ENCODE results near the gene LRRC14B. TPM values are rescaled to one million over a fixed set of nuclear protein-coding genes. Genes with fewer than 3 reads are reported as not detected.
"Not testable (repeated sequence)": the region's sequence is repeated elsewhere in the genome, so short reads cannot be mapped to it uniquely, and the experiment has no call there.

The LRRC14B gene
- polyA plus RNA-seq, 1 donor = 0.13 TPM

DNA sequence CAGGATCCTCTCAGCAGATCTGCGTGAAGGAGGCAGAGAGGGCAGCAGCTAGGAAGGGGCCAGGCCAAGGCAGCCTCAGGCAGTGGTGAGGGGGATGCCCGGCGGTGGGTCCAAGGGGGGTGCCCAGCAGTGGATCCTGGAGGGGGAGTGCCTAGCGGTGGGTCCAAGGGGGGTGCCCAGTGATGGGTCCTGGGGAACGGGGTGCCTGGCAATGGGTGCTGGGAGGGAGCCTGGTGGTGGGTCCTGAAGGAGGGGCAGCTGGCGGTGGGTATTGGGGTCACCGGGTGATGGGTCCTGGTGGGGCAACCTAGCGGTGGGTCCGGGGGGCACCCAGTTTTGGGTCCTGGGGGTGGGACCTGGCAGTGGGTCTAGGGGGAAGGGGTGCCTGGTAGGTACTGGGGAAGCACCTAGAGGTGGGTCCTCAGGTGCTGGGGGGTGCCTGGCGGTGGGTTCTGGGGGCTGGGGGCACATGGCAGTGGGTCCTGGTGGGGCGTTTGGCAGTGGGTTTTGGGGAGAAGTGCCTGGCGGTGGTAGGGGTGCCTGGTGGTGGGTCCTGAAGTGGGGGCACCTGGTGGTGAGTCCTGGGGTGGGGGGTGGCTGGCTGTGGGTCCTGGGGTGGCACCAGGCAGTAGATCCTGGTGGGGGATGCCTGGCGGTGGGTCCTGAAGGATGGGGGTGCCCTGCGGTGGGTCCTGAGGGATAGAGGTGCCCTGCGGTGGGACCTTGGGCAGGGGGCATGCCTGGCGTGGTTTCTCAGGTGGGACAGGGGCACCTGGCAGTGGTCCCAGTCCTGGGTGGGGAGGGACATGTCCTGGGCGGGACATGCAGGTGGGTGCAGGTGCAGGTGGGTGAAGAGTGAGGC is 1.9 kb downstream of the LRRC14B start:
- Histone ChIP-seq H3K9me3 (ENCODE audit: control insufficient read depth, low read depth, low read length) (no peaks in the 10 kb centered on the region), H3K36me3 (ENCODE audit: control insufficient read depth, insufficient read depth, low read length) (no peaks in the 10 kb centered on the region), H3K4me1 (ENCODE audit: control insufficient read depth, insufficient read depth, low read length) (peaks cover 6% of the 10 kb centered on the region), H3K4me3 (ENCODE audit: low read length) (no peak overlapping the region), H3K27ac (ENCODE audit: low read length) (no peak overlapping the region), H3K27me3 (ENCODE audit: control insufficient read depth, insufficient read depth, low read length) (peaks cover 29% of the 10 kb centered on the region)
- 100% methylated on average over 1 of the region's 17 CpGs for WGBS (ENCODE audit: insufficient coverage, low lambda C conversion rate)
- no peak for DNase-seq

GRCh38 chr5:194102-194501 is 2.8 kb downstream of the LRRC14B start:
- Histone ChIP-seq H3K27ac (ENCODE audit: low read length) (no peak overlapping the region), H3K4me1 (ENCODE audit: control insufficient read depth, insufficient read depth, low read length) (peaks cover 6% of the 10 kb centered on the region), H3K36me3 (ENCODE audit: control insufficient read depth, insufficient read depth, low read length) (peaks cover 2% of the 10 kb centered on the region), H3K27me3 (ENCODE audit: control insufficient read depth, insufficient read depth, low read length) (peaks cover 29% of the 10 kb centered on the region), H3K4me3 (ENCODE audit: low read length) (no peak overlapping the region), H3K9me3 (ENCODE audit: control insufficient read depth, low read depth, low read length) (no peaks in the 10 kb centered on the region)
- DNase-seq = no peak
- no CpG with 5 or more reads among the region's 15 CpGs for WGBS (ENCODE audit: insufficient coverage, low lambda C conversion rate)

- Histone ChIP-seq H3K36me3 (ENCODE audit: control insufficient read depth, insufficient read depth, low read length) (peaks cover 2% of the 10 kb centered on the region), H3K4me1 (ENCODE audit: control insufficient read depth, insufficient read depth, low read length) (peaks cover 6% of the 10 kb centered on the region), H3K9me3 (ENCODE audit: control insufficient read depth, low read depth, low read length) (no peaks in the 10 kb centered on the region), H3K27ac (ENCODE audit: low read length) (no peak overlapping the region), H3K4me3 (ENCODE audit: low read length) (no peak overlapping the region), H3K27me3 (ENCODE audit: control insufficient read depth, insufficient read depth, low read length) (peaks cover 27% of the 10 kb centered on the region)
- no peak for DNase-seq
- WGBS (ENCODE audit: insufficient coverage, low lambda C conversion rate) = no CpG with 5 or more reads among the region's 36 CpGs
These were observed 3.4 kb downstream of the LRRC14B start for GRCh38 chr5:194603-195209.

DNA sequence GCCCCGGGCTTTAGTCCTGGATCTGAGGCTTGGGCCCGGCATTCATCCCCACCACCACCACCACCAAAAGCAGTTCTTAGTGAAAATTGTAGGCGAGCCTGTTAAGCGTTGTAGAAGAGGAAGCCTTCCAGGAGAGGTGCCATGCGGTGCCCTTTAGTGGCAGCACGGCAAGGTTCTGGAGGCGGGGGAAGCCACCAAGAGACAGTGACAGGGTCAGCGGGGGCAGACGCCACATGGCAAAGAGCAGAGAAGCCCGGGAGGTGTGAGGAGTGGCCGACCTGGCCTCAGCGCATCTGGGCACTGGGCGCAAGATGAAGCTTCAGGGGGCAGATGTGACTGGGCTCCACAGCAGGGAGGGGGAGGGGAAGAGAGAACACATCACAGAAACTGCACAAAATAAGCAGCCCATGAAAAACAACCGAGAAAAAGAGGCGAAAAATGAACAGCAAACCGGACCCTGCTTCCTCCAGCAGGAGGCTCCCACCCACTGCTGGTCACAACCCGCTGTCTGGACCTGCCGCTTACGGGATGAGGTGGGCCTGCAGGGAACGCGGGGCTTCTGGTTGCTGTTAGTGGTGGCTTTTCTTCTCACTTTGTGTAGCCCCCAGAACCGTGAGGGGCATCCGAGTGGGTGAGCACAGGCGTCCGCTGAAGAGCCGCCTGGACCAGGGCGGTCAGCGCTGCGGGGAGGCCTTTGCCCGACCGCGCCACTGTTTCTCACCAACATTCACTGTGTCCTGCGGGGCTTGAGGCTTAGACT is 4.3 kb downstream of the LRRC14B start:
- Histone ChIP-seq H3K4me3 (ENCODE audit: low read length) (no peak overlapping the region), H3K36me3 (ENCODE audit: control insufficient read depth, insufficient read depth, low read length) (peaks cover 2% of the 10 kb centered on the region), H3K9me3 (ENCODE audit: control insufficient read depth, low read depth, low read length) (no peaks in the 10 kb centered on the region), H3K27ac (ENCODE audit: low read length) (no peak overlapping the region), H3K4me1 (ENCODE audit: control insufficient read depth, insufficient read depth, low read length) (peaks cover 6% of the 10 kb centered on the region), H3K27me3 (ENCODE audit: control insufficient read depth, insufficient read depth, low read length) (peaks cover 23% of the 10 kb centered on the region)
- DNase-seq = no peak
- 73% methylated on average over 3 of the region's 33 CpGs for WGBS (ENCODE audit: insufficient coverage, low lambda C conversion rate)

GRCh38 chr5:196350-196749 is 5.1 kb downstream of the LRRC14B start:
- no peak overlapping the region for H3K27ac ChIP-seq (ENCODE audit: low read length)
- H3K4me1 ChIP-seq (ENCODE audit: control insufficient read depth, insufficient read depth, low read length) = peaks cover 2% of the 10 kb centered on the region
- H3K9me3 ChIP-seq (ENCODE audit: control insufficient read depth, low read depth, low read length) = no peaks in the 10 kb centered on the region
- no CpG with 5 or more reads among the region's 10 CpGs for WGBS (ENCODE audit: insufficient coverage, low lambda C conversion rate)
- H3K36me3 ChIP-seq (ENCODE audit: control insufficient read depth, insufficient read depth, low read length) = peaks cover 2% of the 10 kb centered on the region
- DNase-seq = no peak
- peaks cover 15% of the 10 kb centered on the region for H3K27me3 ChIP-seq (ENCODE audit: control insufficient read depth, insufficient read depth, low read length)
- no peak overlapping the region for H3K4me3 ChIP-seq (ENCODE audit: low read length)

GRCh38 chr5:197031-197430 is 5.7 kb downstream of the LRRC14B start:
- DNase-seq; H3K27ac ChIP-seq (ENCODE audit: low read length); H3K9me3 ChIP-seq (ENCODE audit: control insufficient read depth, low read depth, low read length); H3K36me3 ChIP-seq (ENCODE audit: control insufficient read depth, insufficient read depth, low read length); H3K4me3 ChIP-seq (ENCODE audit: low read length); H3K4me1 ChIP-seq (ENCODE audit: control insufficient read depth, insufficient read depth, low read length): not testable (repeated sequence)
- peaks cover 10% of the 10 kb centered on the region for H3K27me3 ChIP-seq (ENCODE audit: control insufficient read depth, insufficient read depth, low read length)
- WGBS (ENCODE audit: insufficient coverage, low lambda C conversion rate) = no CpG with 5 or more reads among the region's 18 CpGs

DNA sequence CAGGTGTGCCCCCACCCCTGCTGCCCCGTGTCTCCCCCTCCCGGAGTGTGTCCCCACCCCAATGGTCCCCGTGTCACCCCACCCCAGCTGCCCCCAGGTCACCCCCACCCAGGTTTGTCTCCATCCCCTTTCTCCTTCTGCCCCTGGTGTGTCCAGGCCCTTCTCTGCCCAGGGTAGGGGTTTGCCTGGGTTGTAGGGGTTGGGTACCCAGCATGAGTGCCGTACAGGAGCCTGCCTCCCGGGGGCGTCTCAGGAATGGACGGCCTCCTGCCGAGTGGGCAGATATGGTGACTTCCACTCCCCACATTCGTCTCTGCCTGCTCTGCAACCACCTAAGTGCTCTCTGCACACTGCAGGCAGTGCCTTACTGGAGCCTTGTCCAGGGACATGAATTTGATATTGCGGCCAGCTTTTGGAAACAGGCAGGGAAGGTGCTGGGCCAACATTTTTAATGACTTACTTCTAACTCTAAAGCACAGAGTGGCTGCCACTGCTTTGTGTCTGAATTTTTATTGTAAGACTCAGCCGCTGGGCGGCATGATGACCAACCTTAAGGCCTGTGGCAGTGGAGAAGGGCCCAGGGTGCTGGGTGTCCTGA is 6.7 kb downstream of the LRRC14B start:
- Histone ChIP-seq H3K27ac (ENCODE audit: low read length) (no peak overlapping the region), H3K27me3 (ENCODE audit: control insufficient read depth, insufficient read depth, low read length) (peaks cover under 1% of the 10 kb centered on the region), H3K36me3 (ENCODE audit: control insufficient read depth, insufficient read depth, low read length) (peaks cover 2% of the 10 kb centered on the region), H3K4me3 (ENCODE audit: low read length) (no peak overlapping the region), H3K9me3 (ENCODE audit: control insufficient read depth, low read depth, low read length) (no peaks in the 10 kb centered on the region), H3K4me1 (ENCODE audit: control insufficient read depth, insufficient read depth, low read length) (no peaks in the 10 kb centered on the region)
- WGBS (ENCODE audit: insufficient coverage, low lambda C conversion rate) = no CpG with 5 or more reads among the region's 12 CpGs
- DNase-seq = no peak

DNA sequence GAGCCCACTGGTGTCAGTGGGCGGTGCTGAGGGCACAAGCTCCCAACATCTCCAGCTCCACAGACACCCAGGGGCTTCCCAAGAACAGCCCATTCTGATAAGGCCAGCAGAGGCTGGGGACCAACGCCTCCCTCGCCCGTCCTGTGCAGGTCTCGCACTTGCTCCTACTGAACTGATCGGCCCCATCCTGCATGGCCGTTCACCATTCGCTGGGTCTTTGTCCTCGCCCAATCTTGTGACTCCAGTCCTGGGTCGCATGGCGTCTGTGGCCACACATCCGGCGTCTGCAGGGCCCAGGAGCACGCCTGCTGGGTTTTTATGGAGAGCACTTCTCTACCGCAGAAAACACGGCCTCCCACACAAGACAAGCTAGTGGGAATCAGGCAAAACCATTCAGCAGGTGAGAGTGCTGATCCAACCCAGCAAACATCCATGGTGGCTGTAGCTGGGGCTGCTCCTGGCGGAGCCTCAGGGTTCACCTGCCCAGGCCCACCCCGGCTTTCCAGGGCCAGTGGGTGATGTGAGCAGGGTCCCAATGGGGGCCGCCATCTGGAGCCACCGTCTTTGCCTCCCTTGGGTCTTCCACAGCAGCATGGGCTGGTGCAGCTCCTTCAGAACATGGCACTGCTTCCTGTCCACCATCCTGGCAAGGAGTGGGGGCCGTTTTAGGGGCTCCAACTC is 7.4 kb downstream of the LRRC14B start:
- H3K27me3 ChIP-seq (ENCODE audit: control insufficient read depth, insufficient read depth, low read length) = no peaks in the 10 kb centered on the region
- no peak for DNase-seq
- 80% methylated on average over 1 of the region's 21 CpGs for WGBS (ENCODE audit: insufficient coverage, low lambda C conversion rate)

GRCh38 chr5:199197-199949 is 8.1 kb downstream of the LRRC14B start:
- no peaks in the 10 kb centered on the region for H3K9me3 ChIP-seq (ENCODE audit: control insufficient read depth, low read depth, low read length)
- no peak overlapping the region for H3K4me3 ChIP-seq (ENCODE audit: low read length)
- H3K27me3 ChIP-seq (ENCODE audit: control insufficient read depth, insufficient read depth, low read length) = no peaks in the 10 kb centered on the region
- no peak overlapping the region for H3K27ac ChIP-seq (ENCODE audit: low read length)
- H3K36me3 ChIP-seq (ENCODE audit: control insufficient read depth, insufficient read depth, low read length) = peaks cover 13% of the 10 kb centered on the region
- no peak for DNase-seq
- no peaks in the 10 kb centered on the region for H3K4me1 ChIP-seq (ENCODE audit: control insufficient read depth, insufficient read depth, low read length)
- WGBS (ENCODE audit: insufficient coverage, low lambda C conversion rate) = no CpG with 5 or more reads among the region's 16 CpGs

More for the DNA sequence above, 7.4 kb downstream of the LRRC14B start:
- Histone ChIP-seq H3K4me1 (ENCODE audit: control insufficient read depth, insufficient read depth, low read length) (no peaks in the 10 kb centered on the region), H3K27ac (ENCODE audit: low read length) (no peak overlapping the region), H3K36me3 (ENCODE audit: control insufficient read depth, insufficient read depth, low read length) (peaks cover 7% of the 10 kb centered on the region), H3K4me3 (ENCODE audit: low read length) (no peak overlapping the region), H3K9me3 (ENCODE audit: control insufficient read depth, low read depth, low read length) (no peaks in the 10 kb centered on the region)
